GM18519 (cell line): Measurements from ENCODE around the gene ADAMTS8.
"Not testable (repeated sequence)": the region's sequence is repeated elsewhere in the genome, so short reads cannot be mapped to it uniquely, and the experiment has no call there.

Experiments used
- ATAC-seq: cut with Tn5 transposase; IDR thresholded peaks from one replicate; pipeline ENCODE4 v1.9.1; 2021; ENCODE audit warnings: mild to moderate bottlenecking, moderate library complexity; ENCODE audit not compliant: unreplicated experiment, low FRiP score

Gene ADAMTS8

DNA sequence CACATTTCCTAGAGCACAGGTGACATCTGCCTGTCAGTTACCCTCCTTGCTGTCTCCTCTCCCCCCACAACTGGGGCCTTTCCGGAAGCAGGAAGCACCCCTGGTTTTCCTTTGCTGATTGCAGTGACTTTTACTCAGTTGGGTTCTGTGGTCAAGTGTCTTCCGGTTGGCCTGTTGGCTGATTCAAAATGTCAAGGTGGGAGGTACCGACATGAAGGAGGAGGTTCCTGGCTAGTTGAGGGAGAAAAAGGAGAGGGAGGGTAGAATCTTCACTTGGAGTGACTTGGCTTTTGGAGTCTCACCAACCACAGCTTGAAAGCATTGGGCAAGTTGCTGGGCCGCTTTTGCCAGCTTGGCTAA is 10.7 kb upstream of the ADAMTS8 start:
- no peak for ATAC-seq

DNA sequence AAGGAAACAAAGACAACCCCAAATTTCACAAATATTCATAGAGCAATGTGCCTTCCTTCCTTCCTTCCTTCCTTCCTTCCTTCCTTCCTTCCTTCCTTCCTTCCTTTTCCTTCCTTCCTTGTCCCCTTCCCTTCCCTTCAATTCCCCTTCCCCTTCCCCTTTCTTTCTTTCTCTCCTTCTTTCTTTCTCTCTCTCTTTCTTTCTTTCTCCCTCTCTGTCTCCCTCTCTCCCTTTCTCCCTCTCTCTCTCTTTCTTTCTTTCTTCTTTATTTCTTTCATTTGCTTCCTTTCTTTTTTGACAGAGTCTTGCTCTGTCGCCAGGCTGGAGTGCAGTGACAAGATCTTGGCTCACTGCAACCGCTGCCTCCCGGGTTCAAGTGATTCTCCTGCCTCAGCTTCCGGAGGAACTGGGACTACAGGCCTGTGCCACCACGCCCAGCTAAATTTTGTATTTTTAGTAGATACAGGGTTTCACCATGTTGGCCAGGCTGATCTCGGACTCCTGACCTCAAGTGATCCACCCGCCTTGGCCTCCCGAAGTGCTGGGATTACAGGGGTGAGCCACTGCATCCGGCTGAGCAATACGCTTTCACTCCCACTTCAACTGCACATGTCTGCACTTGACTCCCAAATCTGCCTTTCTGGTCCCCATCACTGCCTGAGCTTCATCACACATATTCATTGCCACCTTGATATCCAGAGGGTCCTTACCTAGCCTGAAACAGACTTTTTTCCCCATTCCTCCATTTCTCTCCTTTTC is 10.2 kb upstream of the ADAMTS8 start:
- not testable (repeated sequence) for ATAC-seq

DNA sequence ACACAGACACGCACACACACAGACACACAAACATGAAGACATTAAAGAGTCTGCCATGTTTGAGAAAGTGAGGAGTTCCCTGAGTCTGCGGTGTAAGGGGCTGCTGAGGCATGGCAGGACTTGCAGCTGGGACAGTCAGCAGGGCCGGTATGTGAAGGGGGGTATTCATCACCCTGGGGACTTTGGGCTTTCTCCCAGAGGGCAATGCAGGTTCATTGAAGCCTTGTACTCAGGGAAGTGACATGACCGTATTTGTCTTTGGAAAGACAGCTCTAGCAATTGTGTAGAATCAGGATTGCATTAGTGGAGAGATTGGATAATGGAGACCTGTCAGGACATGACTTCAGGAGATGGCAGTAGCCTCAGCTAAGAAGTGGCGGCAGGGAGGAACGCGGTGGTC is 9.4 kb upstream of the ADAMTS8 start:
- no peak for ATAC-seq

DNA sequence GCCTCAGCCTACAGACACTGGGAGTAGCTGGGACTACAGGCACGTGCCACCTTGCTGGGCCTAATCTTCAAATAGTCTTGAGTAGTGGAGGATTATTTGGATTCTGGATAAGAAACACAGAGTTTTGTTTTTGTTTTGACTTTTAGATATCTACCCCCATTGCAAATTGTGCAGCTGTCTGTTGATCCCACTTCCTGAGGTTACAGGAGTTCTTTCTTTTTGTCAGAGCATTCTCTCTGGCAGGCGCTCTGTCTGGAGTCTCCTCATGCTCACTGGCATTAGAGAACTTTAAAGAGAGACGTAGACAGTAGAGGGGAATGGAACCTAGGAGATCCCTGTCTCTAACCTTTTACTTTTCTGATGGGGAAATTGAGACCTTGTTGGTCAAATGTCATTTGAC is 7.8 kb upstream of the ADAMTS8 start:
- no peak for ATAC-seq

DNA sequence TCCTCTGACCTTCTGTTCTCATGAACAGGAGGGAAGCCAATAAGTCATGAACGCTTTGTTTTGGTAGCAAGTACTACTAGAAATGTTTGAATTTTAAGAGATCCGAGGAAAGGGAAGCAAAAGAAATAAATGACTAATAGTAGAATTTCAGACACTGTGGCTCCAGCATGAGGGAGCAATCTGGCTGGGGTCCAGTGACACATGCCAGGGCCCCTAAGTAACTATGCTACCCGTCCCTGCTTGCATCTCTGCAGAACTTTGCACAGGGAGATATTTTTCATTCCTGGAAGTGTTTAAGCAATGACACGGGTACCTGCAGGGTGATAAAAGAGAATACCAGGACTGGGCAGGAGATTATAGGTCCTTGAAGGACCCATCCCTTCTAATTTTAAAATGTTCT is 7.3 kb upstream of the ADAMTS8 start:
- no peak for ATAC-seq

DNA sequence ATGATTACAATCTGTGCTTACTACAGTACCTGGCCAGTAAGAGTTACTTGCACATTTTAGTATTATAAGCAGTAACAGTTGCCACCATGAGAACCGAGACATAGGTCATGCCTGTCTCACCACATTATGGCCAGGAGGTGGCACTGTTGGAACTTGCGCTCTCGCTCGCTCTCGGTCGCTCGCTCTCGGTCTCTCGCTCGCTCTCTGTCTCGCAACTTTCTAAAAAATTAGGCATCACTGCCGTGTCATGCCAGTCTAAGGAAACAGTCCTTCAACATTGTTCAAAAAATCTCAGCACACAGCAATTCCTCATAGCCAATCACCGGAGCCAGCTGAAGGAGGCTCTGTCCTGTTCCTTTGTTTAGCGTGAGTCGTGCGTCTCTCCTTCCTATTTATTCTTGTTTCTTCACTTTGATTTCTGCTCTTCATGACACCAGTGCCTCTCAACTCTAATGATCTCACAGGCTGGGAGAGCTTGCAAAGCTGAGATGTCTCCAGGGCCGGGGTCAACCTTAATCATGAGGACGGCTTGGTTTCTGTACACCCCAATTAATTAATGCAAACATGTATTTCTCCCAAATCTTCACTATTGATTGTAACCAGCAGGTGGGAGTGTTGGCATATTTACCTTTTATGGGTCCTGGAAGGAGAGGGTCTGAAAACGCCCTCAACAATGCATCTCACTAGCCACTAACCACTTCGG is 6.3 kb upstream of the ADAMTS8 start:
- peak; percentile 79 for ATAC-seq

DNA sequence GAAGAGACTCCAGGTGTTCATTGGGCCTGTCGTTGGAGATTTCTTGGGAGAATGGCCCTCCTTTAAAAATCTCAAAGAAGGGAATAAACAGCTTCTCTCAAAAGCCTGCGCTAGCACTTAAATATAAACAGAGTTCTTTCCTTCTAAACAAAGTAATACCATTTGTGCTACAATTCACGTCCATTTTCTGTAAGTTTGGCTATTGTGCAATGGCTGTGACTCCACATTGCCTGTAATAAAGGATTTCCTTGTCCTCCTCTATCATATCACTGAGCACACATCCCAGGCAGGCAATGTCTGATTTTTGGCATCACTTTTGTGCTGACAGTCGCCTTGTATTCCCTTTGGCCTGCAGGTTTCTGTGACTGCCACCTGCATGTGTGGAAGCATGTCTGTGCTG is 4.9 kb upstream of the ADAMTS8 start:
- ATAC-seq = no peak

DNA sequence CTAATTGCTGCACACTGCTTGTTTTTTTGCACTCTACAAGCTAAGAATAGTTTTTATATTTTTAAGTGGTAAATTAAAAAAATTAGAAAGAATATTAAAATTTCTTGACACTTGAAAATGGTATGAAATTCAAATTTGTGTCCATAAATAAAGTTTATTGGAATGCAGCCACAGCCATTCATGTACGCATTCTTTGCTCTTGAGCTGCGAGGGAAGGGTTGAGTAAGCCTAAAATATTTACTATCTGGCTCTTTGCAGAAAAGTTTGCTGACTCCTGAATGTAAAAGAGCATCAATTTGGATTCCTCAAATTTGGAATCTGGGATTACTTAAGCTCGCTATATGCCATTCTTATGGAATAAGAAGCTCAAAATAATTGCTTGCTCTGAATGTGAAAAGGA is 3.4 kb upstream of the ADAMTS8 start:
- ATAC-seq = no peak

DNA sequence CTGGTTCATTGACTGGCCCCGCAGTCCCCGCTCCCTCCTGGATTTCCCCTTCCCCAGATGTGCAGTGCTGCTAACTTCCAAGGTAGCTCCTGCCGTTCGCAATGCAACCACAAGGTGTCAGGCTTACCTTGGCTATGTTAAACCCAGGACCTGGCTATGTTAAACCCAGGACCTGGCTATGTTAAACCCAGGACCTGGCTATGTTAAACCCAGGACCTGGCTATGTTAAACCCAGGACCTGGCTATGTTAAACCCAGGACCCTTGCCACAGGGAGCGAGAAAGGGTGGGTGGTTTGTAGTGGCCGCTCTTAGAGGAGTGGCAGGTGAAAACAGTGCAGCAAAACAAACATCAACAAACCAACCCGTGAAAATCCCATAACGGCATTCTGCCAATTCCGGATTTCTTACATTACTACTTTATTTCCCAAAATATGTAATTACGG is 2.9 kb upstream of the ADAMTS8 start:
- peak; percentile 64 for ATAC-seq

DNA sequence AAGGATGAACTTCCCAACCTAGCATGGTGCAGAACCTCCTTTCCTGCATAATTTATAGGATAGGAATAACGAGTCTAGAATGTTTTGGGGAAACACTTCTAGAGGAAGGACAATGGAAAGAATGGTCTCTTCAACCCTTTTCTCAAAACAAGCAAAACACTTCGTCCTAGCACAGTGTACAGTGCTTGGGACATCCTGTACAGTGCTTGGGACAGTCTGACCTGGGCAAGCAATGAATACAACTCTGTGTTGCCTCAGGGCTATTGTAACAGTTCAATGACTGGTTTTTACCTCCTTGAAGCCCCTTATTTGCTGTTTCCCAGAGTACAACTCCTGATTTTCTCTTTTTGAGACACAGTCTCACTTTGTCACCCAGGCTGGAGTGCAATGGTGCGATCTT is 1.6 kb upstream of the ADAMTS8 start:
- no peak for ATAC-seq

DNA sequence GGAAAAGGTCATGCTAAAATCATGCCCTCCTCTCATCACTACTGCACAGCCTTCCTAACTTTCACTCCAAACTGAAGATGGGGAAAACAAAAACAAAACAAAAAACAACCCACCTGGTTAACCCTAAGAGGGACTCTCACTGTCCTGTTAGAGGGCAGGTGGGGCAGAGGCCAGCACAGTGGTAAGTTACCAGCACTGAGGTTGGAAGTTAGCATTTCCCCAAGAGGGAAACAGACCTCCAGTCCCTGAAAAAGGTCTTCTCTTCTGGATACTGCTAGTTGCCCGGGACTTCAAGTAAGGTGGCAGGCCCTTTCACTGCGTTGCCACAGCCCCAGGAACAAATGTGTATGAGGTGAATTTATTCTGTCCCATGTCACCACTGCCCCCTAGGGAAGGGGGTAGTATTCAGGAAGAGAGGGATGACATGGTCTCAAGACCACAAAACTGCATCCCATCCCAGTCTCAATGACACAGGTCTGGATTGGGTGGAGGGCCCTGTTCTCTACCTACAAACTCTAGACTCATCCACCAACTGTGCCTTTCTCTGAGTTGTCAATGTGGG is 792 bp upstream of the ADAMTS8 start:
- ATAC-seq = no peak

DNA sequence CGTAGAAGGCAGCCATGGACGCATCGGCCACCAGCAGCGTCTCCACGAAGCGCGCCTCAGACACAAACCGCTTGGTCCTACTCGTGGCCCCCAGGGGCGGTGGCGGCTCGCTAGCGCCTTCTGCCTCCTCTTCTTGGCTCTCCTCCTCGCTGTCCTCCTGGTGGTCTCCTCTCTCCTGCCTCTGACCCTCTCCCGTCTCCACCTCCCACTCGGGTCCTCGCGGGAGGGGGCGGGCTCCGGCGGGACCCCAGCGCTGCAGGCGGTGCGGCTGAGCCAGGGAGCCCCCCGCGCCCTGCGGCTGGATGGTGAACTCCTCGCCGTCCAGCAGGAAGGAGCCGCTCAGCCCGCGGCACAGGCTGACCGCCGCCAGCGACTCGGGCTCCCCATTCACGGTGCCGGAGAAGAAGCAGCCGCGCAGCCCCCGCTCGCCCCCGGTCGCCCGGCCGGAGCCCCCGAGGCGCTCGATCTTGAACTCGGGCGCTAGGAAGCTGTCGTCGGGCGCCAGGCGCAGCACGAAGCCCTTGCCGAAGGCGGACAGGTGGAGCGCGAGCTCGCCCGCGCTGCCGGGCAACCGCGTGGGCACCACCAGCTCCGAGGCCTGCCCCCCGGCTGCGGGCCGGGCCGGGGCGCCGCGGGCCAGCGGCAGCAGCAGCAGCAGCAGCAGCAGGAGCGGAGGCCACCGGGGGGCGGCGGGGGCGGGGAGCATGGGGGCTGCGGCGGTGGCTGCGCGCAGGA is 661 bp downstream of the ADAMTS8 start:
- no peak for ATAC-seq

DNA sequence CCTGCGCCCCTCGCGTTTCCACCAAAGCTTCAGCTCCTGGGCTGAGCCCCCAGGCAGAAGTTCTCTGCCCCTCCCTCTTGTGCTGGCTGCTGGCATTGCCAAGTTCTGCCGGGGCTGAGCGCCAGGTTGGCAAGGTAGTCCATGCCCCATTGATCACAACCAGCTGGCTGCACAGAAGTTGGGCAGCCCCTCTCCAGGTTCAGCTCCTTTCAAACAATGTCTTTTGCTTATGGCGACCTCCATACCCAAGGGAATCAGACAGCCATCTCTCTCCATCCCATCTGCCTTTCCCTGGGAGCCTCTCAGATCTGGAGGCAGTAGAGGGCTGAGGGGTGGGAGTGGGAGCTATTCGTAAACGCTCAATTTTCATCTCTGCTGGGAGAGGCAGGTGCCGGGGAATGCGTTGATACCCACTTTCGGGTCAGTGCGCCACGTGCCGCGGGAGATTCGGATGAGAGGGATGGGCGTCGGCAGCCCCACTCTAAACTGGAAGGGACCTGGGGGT is 1.5 kb downstream of the ADAMTS8 start:
- ATAC-seq = no peak

DNA sequence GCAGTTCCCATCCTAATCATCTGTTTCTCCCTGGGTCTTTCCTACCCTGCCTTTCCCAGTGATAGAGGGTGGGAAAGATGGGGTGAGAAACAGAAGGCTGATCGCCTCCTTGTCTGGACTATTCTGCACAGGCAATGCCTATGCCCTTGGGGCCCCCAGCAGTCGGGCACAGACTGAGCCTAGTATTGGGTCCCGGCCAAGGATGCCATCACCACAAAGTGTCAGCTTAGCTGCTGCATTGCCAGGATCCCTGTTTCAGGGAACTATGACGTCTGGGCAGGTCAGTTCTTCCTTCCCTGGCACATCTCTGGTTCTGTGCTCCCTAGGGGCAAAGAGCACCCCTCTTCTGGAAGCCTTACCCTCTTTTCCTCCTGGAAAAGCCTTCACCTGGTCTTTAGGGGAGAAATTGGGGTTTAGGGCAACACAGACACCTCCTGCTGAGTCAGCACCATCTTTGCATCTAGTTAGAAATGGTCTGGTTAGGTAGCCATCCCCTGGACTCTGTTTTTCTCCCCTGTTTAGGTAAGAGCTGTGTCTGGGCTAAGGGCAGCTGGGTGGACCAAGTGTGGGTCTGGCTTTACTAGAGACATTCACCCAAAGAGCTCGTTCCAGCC is 2.1 kb downstream of the ADAMTS8 start:
- no peak for ATAC-seq

DNA sequence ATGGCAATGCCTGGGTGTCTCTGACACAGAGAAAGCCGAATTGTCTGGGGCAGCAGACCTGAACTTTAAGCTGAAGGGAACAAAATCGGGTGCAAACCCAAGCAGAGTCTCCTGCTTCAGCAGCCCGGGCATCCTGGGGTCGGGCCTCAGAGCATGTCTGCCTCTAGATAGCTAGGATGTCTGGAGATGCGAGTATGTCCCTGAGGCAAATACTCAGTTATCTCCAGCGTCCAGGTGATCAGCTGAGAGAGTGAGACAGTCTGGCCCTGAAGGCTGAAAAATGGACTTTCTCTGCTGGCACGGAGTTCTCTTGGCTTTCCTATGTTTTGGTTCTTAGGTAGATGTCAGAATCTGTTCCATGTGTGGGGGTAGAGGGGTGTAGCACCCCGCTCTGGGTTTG is 3.3 kb downstream of the ADAMTS8 start:
- ATAC-seq = no peak

DNA sequence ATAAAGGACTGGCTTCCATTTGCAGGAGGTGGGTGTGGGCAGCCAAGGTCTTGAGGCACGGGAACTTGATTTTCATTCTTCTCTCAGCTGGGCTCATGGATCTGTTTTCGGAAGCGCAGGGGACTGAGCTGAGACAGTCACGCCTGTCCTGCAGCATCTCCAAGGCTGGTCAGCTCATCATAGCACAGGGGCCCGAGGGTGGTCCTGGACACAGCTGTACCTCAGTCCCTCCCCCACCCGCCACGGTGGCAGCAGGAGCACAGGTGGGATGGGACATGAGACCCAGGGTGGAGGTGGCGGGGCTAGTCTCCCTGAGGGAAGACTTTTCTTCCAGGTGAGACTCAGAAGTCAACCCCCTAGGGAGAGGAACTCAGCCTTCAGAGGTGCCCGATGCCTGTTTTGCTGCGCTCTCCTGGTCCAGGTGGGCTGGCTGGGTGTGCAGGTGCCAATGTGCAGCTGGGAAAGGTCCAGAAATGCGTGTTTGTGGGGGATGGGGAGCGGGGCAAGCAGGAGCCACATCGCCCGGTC is 3.7 kb downstream of the ADAMTS8 start:
- no peak for ATAC-seq

DNA sequence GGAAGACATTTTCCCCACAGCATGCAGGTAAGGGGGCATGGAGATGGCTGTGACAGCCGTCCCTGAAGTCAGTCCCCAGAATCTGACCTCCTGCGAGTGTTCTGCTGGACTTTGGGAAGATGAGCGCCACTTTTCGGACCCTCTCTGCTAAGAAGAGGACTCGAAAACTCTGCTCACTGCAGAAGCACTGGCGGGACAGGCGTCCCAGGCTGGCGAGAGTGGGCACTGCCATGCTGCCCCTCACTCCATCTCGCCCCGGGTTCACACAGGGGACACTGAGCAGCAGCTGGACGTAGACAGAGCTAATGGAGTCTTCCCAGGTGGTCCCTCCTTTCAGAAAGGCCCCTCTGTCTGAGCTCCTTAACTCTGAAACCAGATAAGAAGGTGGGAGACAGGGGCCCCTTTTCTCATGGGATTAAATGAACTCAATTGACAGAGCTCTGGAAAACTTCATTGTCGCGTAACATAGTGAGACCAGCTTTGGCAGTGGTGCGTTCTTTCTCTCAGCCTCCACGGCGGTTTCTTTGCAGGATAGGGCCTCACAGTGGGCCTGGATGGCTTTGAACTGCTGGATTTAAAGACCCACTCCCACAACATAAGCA is 4.8 kb downstream of the ADAMTS8 start:
- no peak for ATAC-seq

DNA sequence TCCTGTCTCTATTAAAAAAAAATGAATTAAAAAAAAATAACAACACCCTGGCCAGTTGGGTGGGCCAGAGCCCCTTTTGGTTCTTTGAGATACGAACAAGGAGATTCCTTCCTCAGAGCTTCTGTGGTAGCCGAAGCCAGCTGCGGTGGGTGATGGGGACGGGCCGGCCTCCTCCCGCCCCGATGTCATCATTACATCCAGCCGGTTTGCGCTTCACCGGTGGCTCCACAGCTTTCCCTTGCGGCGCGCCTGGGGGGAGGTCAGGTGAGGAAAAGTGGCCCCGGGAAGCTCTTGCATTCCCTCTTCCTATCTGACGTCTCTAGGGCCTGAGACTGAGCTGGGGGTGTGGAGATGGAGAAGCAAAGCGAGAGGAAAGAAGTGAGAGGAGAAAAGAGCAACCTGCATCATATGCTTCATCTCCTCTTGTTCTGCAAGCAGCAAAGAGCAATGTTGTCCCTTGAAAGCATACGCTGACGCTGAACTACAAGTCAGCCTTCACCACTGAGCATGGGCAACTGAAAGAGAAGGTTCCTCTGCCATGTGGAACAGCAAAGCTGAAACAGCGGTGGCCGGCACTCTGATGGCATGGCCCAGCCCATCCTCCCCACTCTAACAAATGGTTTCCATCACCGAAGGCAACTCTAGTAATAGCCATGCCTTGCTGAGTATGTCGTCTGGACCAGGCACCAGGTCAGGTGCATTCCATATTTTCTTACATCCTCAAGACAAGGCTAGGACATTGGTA is 6.0 kb downstream of the ADAMTS8 start:
- no peak for ATAC-seq

DNA sequence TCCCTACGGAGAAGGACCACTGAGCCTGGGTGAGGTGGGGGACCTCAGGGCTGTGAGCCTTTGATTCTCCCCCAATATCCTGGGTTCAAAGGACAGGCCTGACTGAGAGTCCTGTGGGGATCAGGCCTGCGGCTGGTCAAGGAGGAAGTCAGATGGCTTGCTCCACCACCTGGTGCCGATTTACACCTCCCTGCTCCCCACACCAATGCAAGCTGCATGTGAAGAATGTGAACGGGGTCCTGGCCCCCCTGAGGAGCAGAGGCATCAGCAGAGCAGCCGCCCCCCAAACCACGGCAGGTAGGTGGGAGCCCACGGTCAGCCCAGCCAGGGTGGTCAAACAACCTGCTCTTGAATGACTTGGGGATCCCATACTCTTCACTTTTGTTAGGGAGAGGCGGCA is 6.7 kb downstream of the ADAMTS8 start:
- no peak for ATAC-seq
